Measurements from ENCODE around the gene SMOC1.

Gene SMOC1

DNA sequence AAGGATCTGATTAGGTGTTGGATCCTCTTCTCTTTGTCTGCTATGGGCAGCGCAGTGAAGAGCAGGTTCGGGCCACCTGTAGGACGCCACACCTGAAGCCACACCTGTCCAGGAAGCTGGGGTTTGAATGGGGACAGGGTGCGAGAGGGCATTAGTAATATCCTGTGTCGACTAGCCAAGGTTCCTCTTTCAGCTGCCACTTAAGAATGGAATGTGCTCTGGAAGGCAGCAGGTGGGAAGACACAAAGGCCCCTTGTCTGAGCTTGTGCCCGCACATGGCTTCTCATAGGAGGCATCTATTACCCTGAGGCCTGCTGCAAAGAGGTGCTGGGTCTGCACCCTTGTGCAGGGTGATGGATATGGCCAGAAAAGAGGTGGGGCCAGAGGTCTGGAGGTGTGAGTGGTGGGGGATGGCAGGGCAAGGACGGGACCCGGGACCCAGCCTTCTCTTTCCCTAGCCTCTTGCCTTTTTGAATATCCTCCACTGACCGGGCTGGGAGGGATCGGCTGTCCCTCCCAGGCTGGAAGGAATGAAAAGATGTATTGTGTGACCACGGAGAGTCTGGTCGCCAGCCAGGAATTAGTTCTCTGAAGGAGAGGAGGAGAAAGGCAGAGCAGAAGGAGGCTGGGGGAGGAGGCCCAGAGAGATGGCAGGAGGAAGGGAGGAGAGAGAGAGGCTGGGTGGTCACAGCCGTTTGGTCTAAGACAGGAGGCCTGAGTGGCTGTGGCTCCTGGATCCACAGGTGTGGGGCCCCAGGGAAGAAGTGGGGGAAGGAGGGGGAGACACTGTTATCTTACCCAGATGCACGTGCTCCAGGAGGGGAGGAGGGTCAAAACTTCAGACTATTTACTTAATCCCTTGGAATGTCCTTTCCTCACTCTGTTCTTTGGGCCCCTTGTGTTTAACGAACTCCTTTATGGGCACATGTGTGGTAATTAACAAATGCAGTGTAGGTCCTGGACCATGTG, 101.5 kb downstream of the SMOC1 start:
- Histone ChIP-seq H3K36me3 (ENCODE audit: insufficient read depth) (no peaks in the 10 kb centered on the region), H3K27ac (no peak overlapping the region), H3K79me2 (ENCODE audit: insufficient read depth, low read depth) (no peaks in the 10 kb centered on the region), H3K27me3 (ENCODE audit: insufficient read depth, low read depth) (no peaks in the 10 kb centered on the region), H3K4me3 (IDR thresholded peaks at IDR 0.05; ENCODE audit: insufficient read depth, low read depth, low read length) (no peak overlapping the region), H4K20me1 (ENCODE audit: insufficient read depth) (no peaks in the 10 kb centered on the region), H3K4me2 (no peak overlapping the region), H3K9ac (no peak overlapping the region), H3K4me1 (ENCODE audit: low read depth, poor library complexity, severe bottlenecking) (no peaks in the 10 kb centered on the region), H2AFZ (ENCODE audit: low read depth) (no peak overlapping the region)
- no peak for TF ChIP-seq CTCF (conservative IDR thresholded peaks at IDR 0.05; ENCODE audit: low read depth, low read length)

DNA sequence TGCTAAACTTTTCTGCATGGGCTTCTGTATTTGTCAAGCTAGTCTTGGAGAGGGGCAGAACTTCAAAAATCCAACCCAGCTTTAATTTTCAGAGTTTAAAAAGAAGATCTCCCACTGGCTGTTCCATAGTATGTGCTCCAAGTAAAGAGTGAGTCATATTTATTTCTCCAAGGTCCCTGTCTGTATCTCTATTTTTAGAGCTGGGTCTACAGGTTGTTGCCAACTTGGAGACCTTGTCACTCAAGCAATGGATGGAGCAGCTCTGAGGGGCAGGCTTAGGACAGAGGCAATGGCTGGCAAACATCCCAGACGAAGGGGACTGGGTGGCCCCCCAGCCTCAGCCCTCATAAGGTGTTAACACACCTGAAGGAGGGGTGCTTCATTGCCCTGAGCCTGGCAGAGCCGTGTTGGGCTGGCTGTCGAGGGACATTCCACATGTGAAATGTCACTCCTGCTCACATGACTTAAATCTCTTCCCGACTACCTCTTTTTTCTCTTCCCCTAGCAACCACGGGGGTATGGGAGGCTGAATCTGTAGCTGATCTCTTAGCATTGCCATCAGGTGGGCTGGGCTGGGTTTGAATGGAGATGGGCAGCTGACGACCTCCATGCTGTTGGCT, 103.1 kb downstream of the SMOC1 start:
- no peaks in the 10 kb centered on the region for H3K36me3 ChIP-seq (ENCODE audit: insufficient read depth)
- H3K4me2 ChIP-seq, result no peak overlapping the region
- no peak overlapping the region for H3K9ac ChIP-seq
- no peaks in the 10 kb centered on the region for H3K79me2 ChIP-seq (ENCODE audit: insufficient read depth, low read depth)
- no peak overlapping the region for H3K4me3 ChIP-seq (IDR thresholded peaks at IDR 0.05; ENCODE audit: insufficient read depth, low read depth, low read length)
- no peaks in the 10 kb centered on the region for H3K4me1 ChIP-seq (ENCODE audit: low read depth, poor library complexity, severe bottlenecking)
- H3K27me3 ChIP-seq (ENCODE audit: insufficient read depth, low read depth), result no peaks in the 10 kb centered on the region
- H4K20me1 ChIP-seq (ENCODE audit: insufficient read depth), result no peaks in the 10 kb centered on the region
- H3K27ac ChIP-seq, result no peak overlapping the region
- H2AFZ ChIP-seq (ENCODE audit: low read depth), result no peak overlapping the region
- TF ChIP-seq CTCF (conservative IDR thresholded peaks at IDR 0.05; ENCODE audit: low read depth, low read length), result no peak

DNA sequence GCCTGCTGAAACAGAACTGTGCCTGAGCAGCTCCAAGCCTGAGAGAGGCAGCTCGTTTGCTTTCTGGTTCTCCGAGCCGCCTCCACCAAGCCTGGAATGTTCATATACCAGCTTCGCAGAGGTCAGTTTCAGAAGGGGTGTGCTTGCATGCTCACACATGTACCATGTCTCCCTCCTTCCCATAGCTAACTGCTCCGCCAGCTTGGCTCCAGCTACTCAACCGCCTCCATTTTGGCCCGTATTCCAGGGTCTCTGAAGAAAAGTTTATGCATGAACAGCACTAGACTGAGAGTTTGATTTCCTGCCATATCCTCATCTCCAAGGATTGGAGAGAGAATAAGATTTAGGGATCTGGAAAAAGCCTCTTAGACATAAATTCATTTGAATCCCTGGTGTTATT, 103.7 kb downstream of the SMOC1 start:
- Histone ChIP-seq H3K27ac (no peak overlapping the region), H4K20me1 (ENCODE audit: insufficient read depth) (no peaks in the 10 kb centered on the region), H3K36me3 (ENCODE audit: insufficient read depth) (no peaks in the 10 kb centered on the region), H3K4me3 (IDR thresholded peaks at IDR 0.05; ENCODE audit: insufficient read depth, low read depth, low read length) (no peak overlapping the region), H3K4me1 (ENCODE audit: low read depth, poor library complexity, severe bottlenecking) (no peaks in the 10 kb centered on the region), H2AFZ (ENCODE audit: low read depth) (no peak overlapping the region), H3K27me3 (ENCODE audit: insufficient read depth, low read depth) (no peaks in the 10 kb centered on the region), H3K79me2 (ENCODE audit: insufficient read depth, low read depth) (no peaks in the 10 kb centered on the region), H3K4me2 (no peak overlapping the region), H3K9ac (no peak overlapping the region)
- TF ChIP-seq CTCF (conservative IDR thresholded peaks at IDR 0.05; ENCODE audit: low read depth, low read length), result no peak

GRCh38 chr14:69983317-69983716, 104.1 kb downstream of the SMOC1 start:
- no peaks in the 10 kb centered on the region for H3K79me2 ChIP-seq (ENCODE audit: insufficient read depth, low read depth)
- H3K9ac ChIP-seq, result no peak overlapping the region
- H3K4me1 ChIP-seq (ENCODE audit: low read depth, poor library complexity, severe bottlenecking), result no peaks in the 10 kb centered on the region

More at GRCh38 chr14:69983317-69983716, 104.1 kb downstream of the SMOC1 start:
- no peak for TF ChIP-seq CTCF (conservative IDR thresholded peaks at IDR 0.05; ENCODE audit: low read depth, low read length)
- no peak overlapping the region for H2AFZ ChIP-seq (ENCODE audit: low read depth)
- H3K36me3 ChIP-seq (ENCODE audit: insufficient read depth), result no peaks in the 10 kb centered on the region
- H3K4me3 ChIP-seq (IDR thresholded peaks at IDR 0.05; ENCODE audit: insufficient read depth, low read depth, low read length), result no peak overlapping the region
- H3K27ac ChIP-seq, result no peak overlapping the region
- H3K27me3 ChIP-seq (ENCODE audit: insufficient read depth, low read depth), result no peaks in the 10 kb centered on the region
- no peaks in the 10 kb centered on the region for H4K20me1 ChIP-seq (ENCODE audit: insufficient read depth)
- no peak overlapping the region for H3K4me2 ChIP-seq
